ENCODE data around the gene ESPN. TPM values are rescaled to one million over a fixed set of nuclear protein-coding genes. Genes with fewer than 3 reads are reported as not detected.
"Not testable (repeated sequence)": the region's sequence is repeated elsewhere in the genome, so short reads cannot be mapped to it uniquely, and the experiment has no call there.

ESPN gene
- polyA plus RNA-seq, 4 donors = 83.5 to 356 (median 285) TPM

DNA sequence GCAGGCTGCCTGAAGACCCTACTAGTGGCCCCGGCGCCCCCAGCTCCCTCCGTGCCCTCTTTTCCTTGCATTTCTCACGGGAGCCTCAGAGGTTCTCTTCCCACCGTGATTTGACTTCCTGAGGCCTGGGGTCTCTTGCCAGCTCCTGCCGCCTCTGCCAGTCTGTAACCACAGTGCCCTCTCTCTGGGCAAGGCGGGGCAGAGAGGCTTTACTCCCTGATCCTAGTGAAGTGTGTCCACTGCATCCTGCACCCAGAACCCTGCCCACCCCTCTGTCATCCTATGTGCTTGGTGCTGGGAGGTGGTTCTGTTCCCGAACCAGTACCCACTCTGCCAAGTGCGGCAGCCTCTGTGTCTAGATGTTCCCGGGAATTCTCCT is 2.4 kb downstream of the ESPN start:
- peaks cover 0 to 54% (median 22%) of the 10 kb centered on the region in 3 donors for H3K27me3 ChIP-seq (ENCODE audit: control insufficient read depth in 3 of 3, insufficient read depth in 3 of 3, low read length in 3 of 3)
- H3K4me1 ChIP-seq (ENCODE audit: control insufficient read depth in 3 of 3, insufficient read depth in 2 of 3, low read depth in 1 of 3, low read length in 2 of 3) = peaks cover 0 to 9% (median 2%) of the 10 kb centered on the region in 3 donors
- no peaks in the 10 kb centered on the region for H3K36me3 ChIP-seq (ENCODE audit: control insufficient read depth in 3 of 3, insufficient read depth in 2 of 3, low read depth in 1 of 3, low read length in 3 of 3)
- FAIRE-seq (no peak), DNase-seq (no peak)
- H3K4me3 ChIP-seq (ENCODE audit: low read depth in 1 of 3, low read length in 3 of 3) = no peak overlapping the region
- WGBS, 3 donors = 68 to 84% (median 76%) methylated on average over 10 of the region's 10 CpGs
- no peak overlapping the region for H3K27ac ChIP-seq (ENCODE audit: low read depth in 1 of 3, low read length in 2 of 3)
- H3K9me3 ChIP-seq (ENCODE audit: control insufficient read depth in 2 of 2, insufficient read depth in 1 of 2, low read depth in 1 of 2, low read length in 1 of 2) = no peaks in the 10 kb centered on the region

DNA sequence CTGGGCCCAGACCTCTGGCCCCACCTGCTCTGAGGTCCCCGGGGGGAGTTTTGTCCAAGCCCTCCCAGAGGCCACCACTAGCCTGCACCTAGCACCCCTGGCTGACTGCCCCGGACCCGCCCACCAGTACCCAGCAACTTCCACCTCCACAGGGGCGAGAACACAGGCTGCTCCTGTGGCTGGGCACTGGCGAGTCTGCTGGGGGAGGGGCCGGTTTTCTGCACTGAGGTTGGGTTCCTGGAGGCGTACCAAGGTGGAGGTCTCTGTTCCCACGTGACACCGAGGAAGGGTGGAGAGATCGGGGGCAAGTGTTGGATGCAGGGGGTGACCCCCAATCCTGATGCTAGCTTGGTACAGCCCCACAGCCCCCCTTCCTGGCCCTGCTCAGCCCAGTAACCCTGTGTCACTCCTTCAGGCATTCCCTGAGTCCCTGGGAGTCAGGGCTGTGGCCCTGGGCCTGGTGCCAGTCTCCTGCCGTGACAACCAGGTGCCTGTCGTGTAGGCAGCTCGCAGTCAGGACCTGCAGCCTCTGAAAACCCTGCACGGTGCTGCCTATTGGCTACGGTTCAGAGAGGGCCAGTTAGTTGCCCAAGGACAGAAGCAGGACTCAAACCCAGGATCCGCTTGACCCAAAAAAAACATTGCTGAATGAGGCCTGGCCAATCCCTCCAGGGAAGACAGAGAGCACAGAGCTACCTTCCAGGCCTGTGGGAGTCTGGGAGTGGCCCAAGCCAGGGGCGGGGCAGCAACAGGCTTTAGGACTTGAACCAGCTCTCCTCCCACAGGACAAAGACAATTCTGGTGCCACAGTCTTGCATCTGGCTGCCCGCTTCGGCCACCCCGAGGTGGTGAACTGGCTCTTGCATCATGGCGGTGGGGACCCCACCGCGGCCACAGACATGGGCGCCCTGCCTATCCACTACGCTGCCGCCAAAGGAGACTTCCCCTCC is 3.1 kb downstream of the ESPN start:
- WGBS, 3 donors = 30 to 67% (median 50%) methylated on average over 24 to 26 of the region's 26 CpGs
- peak in 1 of 2 donors; percentile 60 for DNase-seq
- H3K4me1 ChIP-seq (ENCODE audit: control insufficient read depth in 3 of 3, insufficient read depth in 2 of 3, low read depth in 1 of 3, low read length in 2 of 3) = peaks cover 0 to 9% (median 2%) of the 10 kb centered on the region in 3 donors
- peaks cover 0 to 47% (median 22%) of the 10 kb centered on the region in 3 donors for H3K27me3 ChIP-seq (ENCODE audit: control insufficient read depth in 3 of 3, insufficient read depth in 3 of 3, low read length in 3 of 3)
- no peak overlapping the region for H3K4me3 ChIP-seq (ENCODE audit: low read depth in 1 of 3, low read length in 3 of 3)
- no peaks in the 10 kb centered on the region for H3K9me3 ChIP-seq (ENCODE audit: control insufficient read depth in 2 of 2, insufficient read depth in 1 of 2, low read depth in 1 of 2, low read length in 1 of 2)
- FAIRE-seq = no peak
- H3K27ac ChIP-seq (ENCODE audit: low read depth in 1 of 3, low read length in 2 of 3) = no peak overlapping the region
- no peaks in the 10 kb centered on the region for H3K36me3 ChIP-seq (ENCODE audit: control insufficient read depth in 3 of 3, insufficient read depth in 2 of 3, low read depth in 1 of 3, low read length in 3 of 3)

DNA sequence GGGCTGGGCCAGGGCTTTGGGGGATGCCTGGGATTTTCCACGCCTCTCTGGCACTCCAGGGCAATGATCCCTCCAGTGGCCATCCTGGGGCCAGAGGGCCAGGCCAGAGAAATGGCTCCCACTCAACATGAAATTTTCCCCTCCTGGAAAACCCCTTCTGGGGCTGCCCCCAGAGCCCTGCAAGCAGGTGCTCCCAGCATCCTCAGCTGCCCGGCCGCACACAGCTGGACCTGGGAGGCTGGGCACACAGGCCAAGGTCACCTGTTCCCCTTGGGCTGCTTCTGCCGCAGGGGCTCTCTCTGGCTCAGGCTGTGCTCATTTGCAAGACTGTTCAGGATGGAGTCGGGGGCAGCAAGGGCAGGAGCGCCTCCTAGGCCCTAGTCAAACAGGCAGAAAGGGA is 3.9 kb downstream of the ESPN start:
- peaks cover 0 to 40% (median 16%) of the 10 kb centered on the region in 3 donors for H3K27me3 ChIP-seq (ENCODE audit: control insufficient read depth in 3 of 3, insufficient read depth in 3 of 3, low read length in 3 of 3)
- not testable (repeated sequence) for H3K27ac ChIP-seq (ENCODE audit: low read depth in 1 of 3, low read length in 2 of 3)

DNA sequence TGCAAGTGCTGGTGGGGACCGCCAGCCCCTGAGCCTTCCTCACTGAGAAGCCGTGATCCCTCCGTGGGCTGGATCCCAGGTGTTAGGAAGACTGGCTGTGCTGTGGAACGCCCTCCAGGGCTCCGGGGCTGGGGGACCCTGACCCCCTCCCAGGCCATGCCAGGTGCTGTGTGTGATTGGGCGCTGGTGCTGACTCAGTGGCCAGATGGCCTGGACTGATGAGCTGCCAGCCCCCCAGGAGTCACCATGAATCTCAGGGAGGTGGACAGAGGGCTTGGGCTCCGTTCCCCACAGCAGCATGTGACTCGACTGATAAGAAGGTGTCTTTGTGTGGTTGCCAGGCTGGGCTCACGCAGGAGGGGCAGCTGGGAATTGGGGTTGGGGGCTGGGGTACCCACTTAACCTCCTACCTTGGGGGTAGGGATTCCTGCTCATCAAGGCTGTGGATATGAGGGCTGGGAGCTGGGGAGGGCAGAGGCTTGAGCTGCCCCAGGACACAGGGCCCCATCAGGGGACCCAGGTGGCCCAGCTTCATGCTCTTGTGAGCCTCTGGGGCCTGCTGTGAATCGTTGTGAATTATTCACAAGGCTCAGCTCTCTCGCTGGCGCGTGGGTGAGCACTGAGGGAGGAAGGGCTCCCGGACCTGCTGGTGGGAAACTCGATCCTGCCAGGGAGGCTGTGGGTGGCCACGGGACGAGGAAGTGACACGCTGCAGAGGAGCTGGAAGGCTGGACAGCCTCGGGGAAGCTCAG is 5.3 kb downstream of the ESPN start:
- H3K27me3 ChIP-seq (ENCODE audit: control insufficient read depth in 3 of 3, insufficient read depth in 3 of 3, low read length in 3 of 3) = peaks cover 0 to 29% (median 7%) of the 10 kb centered on the region in 3 donors
- H3K4me3 ChIP-seq (ENCODE audit: low read depth in 1 of 3, low read length in 3 of 3); H3K36me3 ChIP-seq (ENCODE audit: control insufficient read depth in 3 of 3, insufficient read depth in 2 of 3, low read depth in 1 of 3, low read length in 3 of 3); H3K4me1 ChIP-seq (ENCODE audit: control insufficient read depth in 3 of 3, insufficient read depth in 2 of 3, low read depth in 1 of 3, low read length in 2 of 3); FAIRE-seq; H3K27ac ChIP-seq (ENCODE audit: low read depth in 1 of 3, low read length in 2 of 3); H3K9me3 ChIP-seq (ENCODE audit: control insufficient read depth in 2 of 2, insufficient read depth in 1 of 2, low read depth in 1 of 2, low read length in 1 of 2); DNase-seq: not testable (repeated sequence)
- 39 to 51% (median 49%) methylated on average over 18 to 19 of the region's 19 CpGs for WGBS, 3 donors

More for the DNA sequence above, 3.9 kb downstream of the ESPN start:
- not testable (repeated sequence) for H3K9me3 ChIP-seq (ENCODE audit: control insufficient read depth in 2 of 2, insufficient read depth in 1 of 2, low read depth in 1 of 2, low read length in 1 of 2); DNase-seq; H3K4me3 ChIP-seq (ENCODE audit: low read depth in 1 of 3, low read length in 3 of 3); FAIRE-seq; H3K4me1 ChIP-seq (ENCODE audit: control insufficient read depth in 3 of 3, insufficient read depth in 2 of 3, low read depth in 1 of 3, low read length in 2 of 3); H3K36me3 ChIP-seq (ENCODE audit: control insufficient read depth in 3 of 3, insufficient read depth in 2 of 3, low read depth in 1 of 3, low read length in 3 of 3)
- WGBS, 3 donors = 73 to 83% (median 81%) methylated on average over 5 to 6 of the region's 6 CpGs

DNA sequence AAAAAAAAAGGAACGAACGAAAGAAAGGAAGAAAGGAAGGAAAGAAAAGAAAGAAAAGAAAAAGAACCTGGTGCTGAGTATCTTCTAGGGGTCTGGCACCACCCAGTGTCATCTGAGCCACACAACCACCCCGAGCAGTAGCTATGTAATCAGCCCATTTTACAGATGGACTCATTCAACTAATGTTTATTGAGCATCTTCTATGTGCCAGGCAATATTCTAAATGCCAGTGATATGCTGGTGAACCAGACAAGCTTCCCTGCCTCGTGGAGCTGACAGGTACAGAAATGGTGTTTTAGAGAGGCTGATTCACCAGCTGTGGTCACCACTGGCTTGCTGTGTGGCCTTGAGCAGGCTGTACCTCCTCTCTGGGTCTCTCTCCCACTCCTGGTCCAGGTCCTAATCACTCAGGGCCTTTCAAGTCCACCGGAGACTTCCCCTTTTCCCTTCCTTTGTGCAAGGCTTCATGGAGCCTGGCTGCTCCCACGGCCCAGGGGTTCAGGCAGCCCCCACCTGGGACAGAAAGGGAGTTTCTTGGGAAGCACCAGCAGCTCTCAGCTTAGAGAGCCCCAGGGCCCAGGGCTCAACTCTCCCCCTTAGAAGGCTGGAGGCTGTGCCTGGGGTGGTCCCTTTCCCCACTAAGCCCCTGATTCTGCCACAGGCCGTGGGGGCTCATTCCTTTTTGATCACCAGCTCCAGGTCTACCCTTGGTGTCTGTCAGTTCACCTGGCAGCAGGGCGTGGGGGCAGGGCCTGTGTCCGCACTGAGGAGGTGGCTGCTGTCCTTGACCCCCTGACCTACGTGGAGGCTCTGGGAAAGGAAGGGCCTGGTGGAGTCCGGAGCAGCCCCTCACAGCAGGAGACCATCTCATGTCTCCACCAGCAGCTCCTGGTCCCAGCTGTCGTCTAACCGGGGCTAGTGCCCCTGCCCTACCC is 7.3 kb downstream of the ESPN start:
- H3K36me3 ChIP-seq (ENCODE audit: control insufficient read depth in 3 of 3, insufficient read depth in 2 of 3, low read depth in 1 of 3, low read length in 3 of 3); H3K4me3 ChIP-seq (ENCODE audit: low read depth in 1 of 3, low read length in 3 of 3); FAIRE-seq; DNase-seq; H3K9me3 ChIP-seq (ENCODE audit: control insufficient read depth in 2 of 2, insufficient read depth in 1 of 2, low read depth in 1 of 2, low read length in 1 of 2); H3K27ac ChIP-seq (ENCODE audit: low read depth in 1 of 3, low read length in 2 of 3); H3K4me1 ChIP-seq (ENCODE audit: control insufficient read depth in 3 of 3, insufficient read depth in 2 of 3, low read depth in 1 of 3, low read length in 2 of 3): not testable (repeated sequence)
- 65 to 74% (median 72%) methylated on average over 11 to 13 of the region's 13 CpGs for WGBS, 3 donors
- peaks cover 0 to 10% (median 2%) of the 10 kb centered on the region in 3 donors for H3K27me3 ChIP-seq (ENCODE audit: control insufficient read depth in 3 of 3, insufficient read depth in 3 of 3, low read length in 3 of 3)

DNA sequence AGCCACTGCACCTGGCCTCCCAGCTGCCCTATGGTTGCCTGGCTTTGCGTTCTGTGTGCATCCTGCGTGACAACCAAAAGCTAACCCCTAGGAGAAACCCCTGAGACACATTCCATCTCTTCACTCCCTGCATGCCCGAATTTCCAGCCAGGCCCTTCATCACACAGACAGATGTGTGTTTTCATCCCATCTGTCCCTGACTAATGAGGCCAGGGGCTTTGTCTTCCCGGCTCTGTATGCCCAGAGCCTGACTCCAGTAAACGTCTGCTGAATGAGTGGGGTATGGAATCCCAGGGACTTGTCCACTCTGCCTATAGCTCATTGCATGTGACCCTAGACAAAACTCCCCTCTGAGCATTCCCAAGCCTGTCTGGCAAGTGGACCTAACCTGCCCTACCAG is 9.6 kb downstream of the ESPN start:
- Histone ChIP-seq H3K27me3 (ENCODE audit: control insufficient read depth in 3 of 3, insufficient read depth in 3 of 3, low read length in 3 of 3) (peaks cover 0 to 8% (median 2%) of the 10 kb centered on the region in 3 donors), H3K4me3 (ENCODE audit: low read depth in 1 of 3, low read length in 3 of 3) (no peak overlapping the region), H3K4me1 (ENCODE audit: control insufficient read depth in 3 of 3, insufficient read depth in 2 of 3, low read depth in 1 of 3, low read length in 2 of 3) (no peaks in the 10 kb centered on the region), H3K27ac (ENCODE audit: low read depth in 1 of 3, low read length in 2 of 3) (no peak overlapping the region), H3K9me3 (ENCODE audit: control insufficient read depth in 2 of 2, insufficient read depth in 1 of 2, low read depth in 1 of 2, low read length in 1 of 2) (no peaks in the 10 kb centered on the region), H3K36me3 (ENCODE audit: control insufficient read depth in 3 of 3, insufficient read depth in 2 of 3, low read depth in 1 of 3, low read length in 3 of 3) (no peaks in the 10 kb centered on the region)
- no peak for FAIRE-seq
- no peak for DNase-seq
- WGBS, 3 donors = 71 to 83% (median 79%) methylated on average over 5 of the region's 5 CpGs

DNA sequence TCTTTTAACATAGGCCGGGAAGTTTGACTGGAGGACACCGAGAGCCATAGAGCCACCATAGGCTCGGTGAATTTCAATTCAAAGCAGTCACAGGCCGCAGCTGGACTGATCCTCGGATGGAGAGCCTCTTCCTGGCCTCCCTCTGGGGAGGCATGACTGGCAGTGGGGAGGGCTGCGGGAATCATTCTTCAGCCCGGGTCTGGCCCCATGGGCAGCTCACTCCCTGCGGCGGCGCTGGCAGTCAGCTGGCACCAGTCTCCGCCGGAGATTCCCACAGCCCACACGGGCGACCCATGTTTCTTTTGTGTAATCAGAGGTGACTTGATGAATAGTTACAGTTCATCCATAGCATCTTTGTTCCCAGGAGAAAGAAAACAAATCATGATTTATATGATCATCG is 10.6 kb downstream of the ESPN start:
- no peak for FAIRE-seq

More for the DNA sequence above, 10.6 kb downstream of the ESPN start:
- H3K36me3 ChIP-seq (ENCODE audit: control insufficient read depth in 3 of 3, insufficient read depth in 2 of 3, low read depth in 1 of 3, low read length in 3 of 3) = no peaks in the 10 kb centered on the region
- peaks cover 0 to 4% (median 0%) of the 10 kb centered on the region in 3 donors for H3K4me1 ChIP-seq (ENCODE audit: control insufficient read depth in 3 of 3, insufficient read depth in 2 of 3, low read depth in 1 of 3, low read length in 2 of 3)
- WGBS, 3 donors = 86 to 93% (median 89%) methylated on average over 15 of the region's 15 CpGs
- DNase-seq = no peak
- no peaks in the 10 kb centered on the region for H3K9me3 ChIP-seq (ENCODE audit: control insufficient read depth in 2 of 2, insufficient read depth in 1 of 2, low read depth in 1 of 2, low read length in 1 of 2)
- H3K4me3 ChIP-seq (ENCODE audit: low read depth in 1 of 3, low read length in 3 of 3) = no peak overlapping the region
- peaks cover 0 to 11% (median 2%) of the 10 kb centered on the region in 3 donors for H3K27me3 ChIP-seq (ENCODE audit: control insufficient read depth in 3 of 3, insufficient read depth in 3 of 3, low read length in 3 of 3)
- H3K27ac ChIP-seq (ENCODE audit: low read depth in 1 of 3, low read length in 2 of 3) = no peak overlapping the region
